ENCODE data around the gene GPATCH8. TPM values are rescaled to one million over a fixed set of nuclear protein-coding genes. Genes with fewer than 3 reads are reported as not detected.

The GPATCH8 gene
- total RNA-seq, 4 donors from 2014 or later: 15.3 to 35.5 (median 24.9) TPM

GRCh38 chr17:44533533-44534246, 30.5 kb upstream of the GPATCH8 start:
- peak overlapping the region in 2 of 4 donors; percentile 19 to 43 for H3K4me3 ChIP-seq
- TF ChIP-seq POLR2A (IDR thresholded peaks at IDR 0.05) (no peak), CTCF (IDR thresholded peaks at IDR 0.05) (peak; percentile 90 to 94 (median 93))
- WGBS, 2 donors: 22 to 33% methylated on average over 21 of the region's 21 CpGs
- H3K36me3 ChIP-seq: no peaks in the 10 kb centered on the region
- peak overlapping the region in 3 of 4 donors; percentile 47 to 64 (median 63) for H3K27ac ChIP-seq
- H3K27me3 ChIP-seq: peaks cover 0 to 17% (median 0%) of the 10 kb centered on the region in 4 donors
- DNase-seq: no peak
- peaks cover 6 to 11% (median 7%) of the 10 kb centered on the region in 3 donors for H3K4me1 ChIP-seq
- no peaks in the 10 kb centered on the region for H3K9me3 ChIP-seq
- intact Hi-C loops (cut with DNase I): loop anchor here (5.0 to 10.0 kb wide), 2 partner anchors 104 to 139 kb away; no protein-coding TSS in a partner anchor

GRCh38 chr17:44530896-44531418, 27.8 kb upstream of the GPATCH8 start:
- TF ChIP-seq POLR2A (IDR thresholded peaks at IDR 0.05) (no peak), CTCF (IDR thresholded peaks at IDR 0.05) (no peak)
- intact Hi-C loops (cut with DNase I): loop anchor here (5.0 to 10.0 kb wide), 2 partner anchors 106 to 136 kb away; no protein-coding TSS in a partner anchor
- no peak for DNase-seq
- Histone ChIP-seq H3K27me3 (peaks cover 0 to 25% (median 0%) of the 10 kb centered on the region in 4 donors), H3K4me3 (no peak overlapping the region), H3K9me3 (no peaks in the 10 kb centered on the region), H3K27ac (no peak overlapping the region), H3K4me1 (peaks cover 6 to 11% (median 7%) of the 10 kb centered on the region in 3 donors), H3K36me3 (no peaks in the 10 kb centered on the region)
- 75 to 76% methylated on average over 4 to 7 of the region's 7 CpGs for WGBS, 2 donors

GRCh38 chr17:44529864-44530263, 26.7 kb upstream of the GPATCH8 start:
- no peak for TF ChIP-seq CTCF (IDR thresholded peaks at IDR 0.05)
- no peak for TF ChIP-seq POLR2A (IDR thresholded peaks at IDR 0.05)
- Histone ChIP-seq H3K9me3 (no peaks in the 10 kb centered on the region), H3K4me1 (peaks cover 6 to 11% (median 7%) of the 10 kb centered on the region in 3 donors), H3K27ac (no peak overlapping the region), H3K4me3 (no peak overlapping the region), H3K27me3 (peaks cover 0 to 30% (median 0%) of the 10 kb centered on the region in 4 donors), H3K36me3 (no peaks in the 10 kb centered on the region)
- intact Hi-C loops (cut with DNase I): loop anchor here (5.0 to 10.0 kb wide), 2 partner anchors 107 to 135 kb away; no protein-coding TSS in a partner anchor
- 72 to 83% methylated on average over 3 of the region's 3 CpGs for WGBS, 2 donors
- no peak for DNase-seq

- H3K27ac ChIP-seq: no peak overlapping the region
- no CpG with 5 or more reads among the region's 28 CpGs for WGBS, 2 donors
- TF ChIP-seq CTCF (IDR thresholded peaks at IDR 0.05) (no peak), POLR2A (IDR thresholded peaks at IDR 0.05) (no peak)
- DNase-seq: no peak
- H3K9me3 ChIP-seq: no peaks in the 10 kb centered on the region
- H3K36me3 ChIP-seq: no peaks in the 10 kb centered on the region
- peaks cover 0 to 30% (median 0%) of the 10 kb centered on the region in 4 donors for H3K27me3 ChIP-seq
- intact Hi-C loops (cut with DNase I): no loop called here
- no peak overlapping the region for H3K4me3 ChIP-seq
- H3K4me1 ChIP-seq: peaks cover 0 to 4% (median 0%) of the 10 kb centered on the region in 3 donors
Measured at GRCh38 chr17:44527954-44528353, 24.7 kb upstream of the GPATCH8 start.

- Histone ChIP-seq H3K4me3 (no peak overlapping the region), H3K36me3 (no peaks in the 10 kb centered on the region), H3K9me3 (no peaks in the 10 kb centered on the region), H3K27ac (no peak overlapping the region), H3K27me3 (peaks cover 0 to 30% (median 0%) of the 10 kb centered on the region in 4 donors), H3K4me1 (peaks cover 0 to 4% (median 0%) of the 10 kb centered on the region in 3 donors)
- 87 to 88% methylated on average over 1 of the region's 1 CpG for WGBS, 2 donors
- TF ChIP-seq POLR2A (IDR thresholded peaks at IDR 0.05): no peak
- no peak for TF ChIP-seq CTCF (IDR thresholded peaks at IDR 0.05)
- no peak for DNase-seq
- intact Hi-C loops (cut with DNase I): no loop called here
Measured at GRCh38 chr17:44527102-44527501, 23.9 kb upstream of the GPATCH8 start.

All from esophagus squamous epithelium (tissue), 5 donors.